HS-27A (cell line): ENCODE measurements around the gene ZNF488.
"Not testable (repeated sequence)": the region's sequence is repeated elsewhere in the genome, so short reads cannot be mapped to it uniquely, and the experiment has no call there.

Experiments used
- DNase-seq: peaks from one replicate; pipeline ENCODE4 v3.0.0-alpha.2; 2012; ENCODE audit warnings: low read depth, missing footprints

The ZNF488 gene, protein sequence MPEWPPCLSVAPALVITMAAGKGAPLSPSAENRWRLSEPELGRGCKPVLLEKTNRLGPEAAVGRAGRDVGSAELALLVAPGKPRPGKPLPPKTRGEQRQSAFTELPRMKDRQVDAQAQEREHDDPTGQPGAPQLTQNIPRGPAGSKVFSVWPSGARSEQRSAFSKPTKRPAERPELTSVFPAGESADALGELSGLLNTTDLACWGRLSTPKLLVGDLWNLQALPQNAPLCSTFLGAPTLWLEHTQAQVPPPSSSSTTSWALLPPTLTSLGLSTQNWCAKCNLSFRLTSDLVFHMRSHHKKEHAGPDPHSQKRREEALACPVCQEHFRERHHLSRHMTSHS

GRCh38 chr10:47384148-47384921 lies at the start of gene ZNF488:
TSS of gene ZNF488 (minus strand) at chr10:47384293. CDS start at chr10:47368829, 15,464 bp downstream.
- DNase-seq, result no peak

DNA sequence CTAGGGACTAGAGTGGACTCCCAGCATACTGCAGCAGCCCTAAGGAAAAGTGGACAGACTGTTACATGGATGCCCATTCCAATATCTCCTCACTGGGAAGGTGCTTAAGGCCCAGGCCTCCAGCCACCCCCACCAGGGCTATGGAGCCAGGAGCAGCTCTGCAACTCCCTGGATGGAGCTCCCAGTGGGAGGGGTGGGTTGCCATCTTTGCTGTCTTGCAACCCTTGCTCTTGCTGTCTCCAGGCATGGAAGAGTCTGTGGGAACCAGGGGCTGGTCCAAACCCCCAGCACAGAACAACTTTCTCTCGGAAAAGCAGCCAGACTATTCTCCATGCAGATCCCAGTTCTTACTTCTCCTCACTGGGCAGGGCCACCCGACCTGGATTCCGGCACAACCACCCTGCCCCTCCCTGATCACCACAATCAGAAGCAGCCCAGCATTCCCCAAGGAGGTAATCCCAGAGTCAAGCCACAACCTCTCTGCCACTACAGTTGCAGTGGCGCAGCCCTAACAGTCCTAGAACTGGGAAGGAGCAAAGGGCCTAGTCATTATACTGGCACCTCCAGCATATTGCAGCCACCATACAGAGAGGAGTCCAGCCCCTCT lies 41.8 kb upstream of the ZNF488 start:
- DNase-seq, result no peak

GRCh38 chr10:47424231-47424630 lies 40.1 kb upstream of the ZNF488 start:
- no peak for DNase-seq

DNA sequence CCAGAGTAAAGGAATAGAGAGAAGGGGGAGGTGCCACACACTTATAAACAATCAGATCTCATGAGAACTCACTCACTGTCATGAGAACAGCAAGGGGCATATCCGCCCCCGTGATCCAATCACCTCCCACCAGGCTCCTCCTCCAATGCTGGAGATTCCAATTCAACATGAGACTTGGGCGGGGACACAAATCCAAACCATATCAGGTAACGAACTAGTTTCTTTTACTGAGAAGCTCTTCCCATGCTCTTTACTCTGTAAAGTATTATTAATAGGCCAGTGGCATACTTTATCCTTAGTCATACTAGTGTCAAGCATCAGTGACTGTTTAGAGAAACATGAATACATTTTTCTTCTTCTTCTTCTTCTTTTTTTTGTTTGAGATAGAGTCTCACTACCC lies 39.4 kb upstream of the ZNF488 start:
- DNase-seq, result no peak

DNA sequence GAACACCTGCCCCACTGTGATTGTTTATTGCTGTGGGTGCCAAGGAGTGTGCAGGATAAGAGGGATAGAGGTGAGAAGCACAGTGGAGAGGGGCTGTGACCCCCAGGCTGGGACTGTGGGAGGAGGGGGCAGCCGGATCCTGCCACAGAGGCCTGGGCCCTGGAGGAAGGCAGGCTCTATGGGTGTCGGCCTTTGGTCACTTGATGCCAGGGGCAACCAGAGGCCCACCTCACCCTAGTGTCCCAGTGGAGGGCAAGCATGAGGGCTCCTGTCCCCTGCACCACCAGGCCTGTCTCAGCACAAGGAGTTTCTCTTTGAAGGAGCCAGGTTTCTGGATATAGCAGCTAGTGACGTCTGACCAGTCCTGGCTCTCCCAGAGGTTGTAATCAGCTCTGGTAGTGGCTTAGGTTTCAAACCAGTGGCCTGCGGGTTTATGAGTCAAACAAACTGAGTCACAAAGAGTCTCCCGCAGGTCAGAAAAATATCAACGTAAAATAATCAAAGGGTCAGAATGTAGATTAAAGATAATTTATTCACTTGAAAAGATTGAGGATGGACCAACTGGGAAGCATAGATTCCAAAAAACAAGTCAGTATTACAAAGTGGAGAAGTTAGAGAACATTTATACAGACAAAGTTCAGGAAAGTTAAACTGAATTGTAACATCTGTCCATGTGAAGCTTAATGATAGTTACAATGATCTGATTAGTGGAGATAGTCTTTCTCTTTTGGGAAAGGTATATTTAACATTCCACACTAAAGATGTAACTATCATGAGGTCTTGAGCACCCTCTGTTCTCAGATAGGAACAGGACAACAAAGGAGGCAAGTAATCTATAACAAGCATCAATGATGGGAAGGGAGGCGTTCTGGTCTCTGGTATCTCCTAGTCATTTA lies 37.2 kb upstream of the ZNF488 start:
- no peak for DNase-seq

GRCh38 chr10:47420305-47421056 lies 36.4 kb upstream of the ZNF488 start:
- no peak for DNase-seq

DNA sequence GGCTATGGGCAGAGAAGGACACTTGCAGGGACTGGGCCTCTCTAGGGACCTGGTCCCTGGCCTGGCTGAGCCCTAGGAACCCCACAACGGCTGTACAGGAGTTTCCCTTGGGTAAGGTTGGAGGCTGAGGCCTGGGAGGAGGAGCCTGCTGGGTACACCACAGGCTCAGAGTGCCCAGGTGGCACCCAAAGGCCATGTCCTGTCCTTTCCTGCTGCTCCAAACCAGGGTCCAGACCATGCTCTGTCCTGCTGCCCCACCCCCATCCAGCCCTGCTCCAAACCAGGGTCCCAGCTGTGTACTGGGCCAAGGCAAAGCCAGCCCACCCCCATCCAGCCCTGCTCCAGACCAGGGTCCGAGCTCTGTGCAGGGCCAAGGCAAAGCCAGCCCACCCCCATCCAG lies 35.3 kb upstream of the ZNF488 start:
- DNase-seq, result no peak

DNA sequence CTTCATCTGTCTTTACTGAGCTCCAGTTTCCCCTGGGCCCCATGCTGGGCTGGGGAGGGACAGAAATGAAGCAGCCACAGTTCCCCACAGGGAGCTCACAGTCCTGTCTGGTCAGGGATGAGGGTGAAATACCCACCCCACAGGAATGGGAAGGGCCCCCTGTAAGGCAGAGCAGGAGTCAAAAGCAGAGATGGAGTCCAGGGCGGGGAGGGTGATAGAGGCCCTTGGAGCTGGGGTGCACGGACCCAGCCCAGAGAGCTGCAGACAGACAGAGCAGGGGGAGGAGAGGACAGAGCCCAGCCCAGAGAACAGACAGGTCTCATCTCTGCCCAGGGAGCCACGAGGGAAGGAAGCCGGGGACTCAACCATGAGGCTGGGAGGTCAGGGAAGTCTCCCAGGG lies 34.9 kb upstream of the ZNF488 start:
- DNase-seq, result no peak

- DNase-seq, result no peak
Measured at GRCh38 chr10:47418321-47418720, 34.2 kb upstream of the ZNF488 start.

DNA sequence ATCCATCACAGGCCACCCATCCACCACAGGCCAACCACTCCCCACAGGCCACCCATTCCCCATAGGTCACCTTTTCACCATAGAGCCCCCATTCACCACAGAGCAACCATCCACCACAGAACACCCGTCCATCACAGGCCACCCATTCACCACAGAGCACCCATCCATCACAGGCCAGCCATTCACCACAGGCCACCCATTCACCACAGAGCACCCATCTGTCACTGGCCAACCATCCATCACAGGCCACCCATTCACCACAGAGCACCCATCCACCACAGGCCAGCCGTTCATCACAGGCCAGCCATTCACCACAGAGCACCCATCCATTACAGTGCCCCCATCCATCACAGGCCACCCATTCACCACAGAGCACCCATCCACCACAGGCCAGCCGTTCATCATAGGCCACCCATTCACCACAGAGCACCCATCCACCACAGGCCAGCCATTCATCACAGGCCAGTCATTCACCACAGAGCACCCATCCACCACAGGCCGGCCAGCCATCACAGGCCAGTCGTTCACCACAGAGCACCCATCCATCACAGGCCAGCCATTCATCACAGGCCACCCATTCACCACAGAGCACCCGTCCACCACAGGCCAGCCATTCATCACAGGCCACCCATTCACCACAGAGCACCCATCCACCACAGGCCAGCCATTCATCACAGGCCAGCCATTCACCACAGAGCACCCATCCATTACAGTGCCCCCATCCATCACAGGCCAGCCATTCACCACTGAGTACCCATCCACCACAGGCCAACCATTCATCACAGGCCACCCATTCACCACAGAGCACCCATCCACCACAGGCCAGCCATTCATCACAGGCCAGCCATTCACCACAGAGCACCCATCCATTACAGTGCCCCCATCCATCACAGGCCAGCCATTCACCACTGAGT lies 32.5 kb upstream of the ZNF488 start:
- not testable (repeated sequence) for DNase-seq

GRCh38 chr10:47415520-47416304 lies 31.6 kb upstream of the ZNF488 start:
- no peak for DNase-seq

- no peak for DNase-seq
Measured at GRCh38 chr10:47414752-47415519, 30.8 kb upstream of the ZNF488 start.

GRCh38 chr10:47414227-47414592 lies 30.1 kb upstream of the ZNF488 start:
- DNase-seq, result no peak

GRCh38 chr10:47413531-47414226 lies 29.6 kb upstream of the ZNF488 start:
- DNase-seq, result no peak

DNA sequence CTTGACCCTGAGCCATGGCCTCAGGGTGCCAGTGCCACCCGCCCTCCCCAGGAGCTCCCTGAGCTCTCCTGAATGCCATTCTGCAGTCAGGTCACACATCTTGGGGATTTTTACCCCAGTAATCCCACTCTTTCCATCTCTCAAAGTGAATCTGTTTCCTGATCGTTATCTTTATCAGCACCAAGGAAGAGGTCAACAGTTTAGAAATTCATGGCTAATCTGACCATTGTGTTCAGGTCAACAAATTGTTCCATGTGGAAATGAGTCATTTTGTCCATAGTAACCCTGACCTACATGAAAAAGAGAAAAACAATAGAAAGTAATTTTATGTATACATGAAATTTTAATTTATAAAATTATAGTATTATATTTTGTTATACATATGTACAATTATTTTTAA lies 28.8 kb upstream of the ZNF488 start:
- DNase-seq, result no peak

- DNase-seq, result no peak
Measured at GRCh38 chr10:47412177-47412730, 28.2 kb upstream of the ZNF488 start.

DNA sequence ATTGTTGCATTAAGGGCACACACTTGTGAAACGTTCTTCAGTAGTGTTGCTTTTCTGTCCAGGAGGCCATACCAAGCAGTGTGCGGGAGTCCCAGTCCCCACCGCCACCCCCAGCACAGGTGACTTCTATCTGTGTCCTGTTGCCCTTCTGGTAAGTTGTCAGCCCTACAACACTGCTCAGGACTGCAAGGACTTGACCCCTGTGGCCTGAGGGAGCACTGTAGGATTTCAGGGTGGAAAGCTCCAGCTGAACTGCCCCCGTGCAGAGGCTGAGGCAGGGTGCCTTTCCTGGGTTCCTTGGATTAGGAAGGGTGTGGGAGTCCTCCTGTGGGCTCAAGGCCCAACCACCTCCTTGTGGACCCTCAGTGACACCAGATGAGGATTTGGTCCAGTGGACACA lies 26.8 kb upstream of the ZNF488 start:
- DNase-seq, result no peak

DNA sequence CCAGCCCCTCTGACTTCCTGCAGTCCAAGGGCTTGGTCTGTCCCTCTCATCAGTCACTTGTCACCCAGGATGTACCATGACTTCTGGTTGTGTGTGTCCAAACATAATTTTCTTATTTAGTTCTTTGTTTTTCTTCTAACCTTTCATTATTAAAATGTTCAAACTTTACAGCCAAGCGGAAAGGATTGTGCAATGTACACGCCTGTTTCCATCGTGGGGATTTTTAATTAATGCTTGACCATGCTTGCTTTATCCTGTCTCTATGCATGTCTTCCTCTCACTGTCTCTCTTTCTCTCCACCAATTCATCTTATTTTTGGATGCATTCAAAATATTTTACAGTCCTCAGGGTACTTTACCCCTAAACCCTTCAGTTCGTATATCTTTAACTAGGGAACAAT lies 26.2 kb upstream of the ZNF488 start:
- no peak for DNase-seq
